ENCODE results near the gene AQP12B. TPM values are rescaled to one million over a fixed set of nuclear protein-coding genes. Genes with fewer than 3 reads are reported as not detected.

Gene AQP12B
- polyA plus RNA-seq, 1 donor from 2014 or later, result not detected

DNA sequence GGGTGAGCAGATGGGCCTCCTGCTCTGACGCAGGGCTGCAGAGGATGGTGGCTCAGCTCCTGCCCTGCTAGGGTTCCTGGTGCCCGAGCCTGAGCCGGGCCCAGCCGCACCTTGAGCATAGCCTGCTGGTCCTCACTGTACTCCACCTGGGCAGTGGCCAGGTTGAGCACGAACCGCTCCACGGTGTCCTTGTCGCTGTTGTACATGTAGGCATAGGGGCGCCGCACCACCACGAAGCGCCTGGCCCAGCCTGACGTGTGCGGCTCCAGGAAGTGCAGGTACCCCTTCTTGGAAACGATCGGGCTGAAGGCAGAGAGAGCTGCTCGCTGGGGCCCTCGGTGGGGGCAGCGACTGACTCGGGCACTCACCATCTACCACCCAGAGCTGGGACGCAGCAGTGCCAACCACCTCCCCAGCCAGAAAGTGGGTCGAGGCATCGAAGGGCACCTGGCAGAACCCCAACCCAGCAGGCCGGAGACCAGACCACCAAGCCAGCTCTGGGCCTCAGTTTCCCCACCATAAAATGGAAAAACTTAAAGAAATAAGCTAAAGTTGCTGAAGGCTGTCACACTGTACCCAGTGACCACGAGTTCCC lies 36.3 kb upstream of the AQP12B start:
- H2AFZ ChIP-seq (ENCODE audit: low read depth, low read length), result no peak overlapping the region
- H3K36me3 ChIP-seq (ENCODE audit: insufficient read depth, low read length), result no peaks in the 10 kb centered on the region
- no peak overlapping the region for H3K9ac ChIP-seq (ENCODE audit: low read length)
- no peaks in the 10 kb centered on the region for H3F3A ChIP-seq (ENCODE audit: insufficient read depth, low read length, poor library complexity, severe bottlenecking)
- H3K9me2 ChIP-seq (ENCODE audit: insufficient read depth, low read length), result no peaks in the 10 kb centered on the region
- no peaks in the 10 kb centered on the region for H3K9me3 ChIP-seq (ENCODE audit: low read length)
- H4K20me1 ChIP-seq (ENCODE audit: insufficient read depth), result no peaks in the 10 kb centered on the region
- TF ChIP-seq SMC3 (conservative IDR thresholded peaks at IDR 0.05; ENCODE audit: poor library complexity), result no peak
- TF ChIP-seq, protein P1, sequence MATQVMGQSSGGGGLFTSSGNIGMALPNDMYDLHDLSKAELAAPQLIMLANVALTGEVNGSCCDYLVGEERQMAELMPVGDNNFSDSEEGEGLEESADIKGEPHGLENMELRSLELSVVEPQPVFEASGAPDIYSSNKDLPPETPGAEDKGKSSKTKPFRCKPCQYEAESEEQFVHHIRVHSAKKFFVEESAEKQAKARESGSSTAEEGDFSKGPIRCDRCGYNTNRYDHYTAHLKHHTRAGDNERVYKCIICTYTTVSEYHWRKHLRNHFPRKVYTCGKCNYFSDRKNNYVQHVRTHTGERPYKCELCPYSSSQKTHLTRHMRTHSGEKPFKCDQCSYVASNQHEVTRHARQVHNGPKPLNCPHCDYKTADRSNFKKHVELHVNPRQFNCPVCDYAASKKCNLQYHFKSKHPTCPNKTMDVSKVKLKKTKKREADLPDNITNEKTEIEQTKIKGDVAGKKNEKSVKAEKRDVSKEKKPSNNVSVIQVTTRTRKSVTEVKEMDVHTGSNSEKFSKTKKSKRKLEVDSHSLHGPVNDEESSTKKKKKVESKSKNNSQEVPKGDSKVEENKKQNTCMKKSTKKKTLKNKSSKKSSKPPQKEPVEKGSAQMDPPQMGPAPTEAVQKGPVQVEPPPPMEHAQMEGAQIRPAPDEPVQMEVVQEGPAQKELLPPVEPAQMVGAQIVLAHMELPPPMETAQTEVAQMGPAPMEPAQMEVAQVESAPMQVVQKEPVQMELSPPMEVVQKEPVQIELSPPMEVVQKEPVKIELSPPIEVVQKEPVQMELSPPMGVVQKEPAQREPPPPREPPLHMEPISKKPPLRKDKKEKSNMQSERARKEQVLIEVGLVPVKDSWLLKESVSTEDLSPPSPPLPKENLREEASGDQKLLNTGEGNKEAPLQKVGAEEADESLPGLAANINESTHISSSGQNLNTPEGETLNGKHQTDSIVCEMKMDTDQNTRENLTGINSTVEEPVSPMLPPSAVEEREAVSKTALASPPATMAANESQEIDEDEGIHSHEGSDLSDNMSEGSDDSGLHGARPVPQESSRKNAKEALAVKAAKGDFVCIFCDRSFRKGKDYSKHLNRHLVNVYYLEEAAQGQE (IDR thresholded peaks at IDR 0.05; ENCODE audit: borderline replicate concordance), result no peak
- TF ChIP-seq EP300 (conservative IDR thresholded peaks at IDR 0.05; ENCODE audit: poor library complexity, severe bottlenecking), result no peak
- TF ChIP-seq MXI1 (conservative IDR thresholded peaks at IDR 0.05; ENCODE audit: poor library complexity, severe bottlenecking), result no peak
- TF ChIP-seq POLR2AphosphoS5 (IDR thresholded peaks at IDR 0.05), result no peak
- no peak for TF ChIP-seq RAD21 (conservative IDR thresholded peaks at IDR 0.05)
- TF ChIP-seq, protein P2, sequence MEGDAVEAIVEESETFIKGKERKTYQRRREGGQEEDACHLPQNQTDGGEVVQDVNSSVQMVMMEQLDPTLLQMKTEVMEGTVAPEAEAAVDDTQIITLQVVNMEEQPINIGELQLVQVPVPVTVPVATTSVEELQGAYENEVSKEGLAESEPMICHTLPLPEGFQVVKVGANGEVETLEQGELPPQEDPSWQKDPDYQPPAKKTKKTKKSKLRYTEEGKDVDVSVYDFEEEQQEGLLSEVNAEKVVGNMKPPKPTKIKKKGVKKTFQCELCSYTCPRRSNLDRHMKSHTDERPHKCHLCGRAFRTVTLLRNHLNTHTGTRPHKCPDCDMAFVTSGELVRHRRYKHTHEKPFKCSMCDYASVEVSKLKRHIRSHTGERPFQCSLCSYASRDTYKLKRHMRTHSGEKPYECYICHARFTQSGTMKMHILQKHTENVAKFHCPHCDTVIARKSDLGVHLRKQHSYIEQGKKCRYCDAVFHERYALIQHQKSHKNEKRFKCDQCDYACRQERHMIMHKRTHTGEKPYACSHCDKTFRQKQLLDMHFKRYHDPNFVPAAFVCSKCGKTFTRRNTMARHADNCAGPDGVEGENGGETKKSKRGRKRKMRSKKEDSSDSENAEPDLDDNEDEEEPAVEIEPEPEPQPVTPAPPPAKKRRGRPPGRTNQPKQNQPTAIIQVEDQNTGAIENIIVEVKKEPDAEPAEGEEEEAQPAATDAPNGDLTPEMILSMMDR (IDR thresholded peaks at IDR 0.05; ENCODE audit: poor library complexity, severe bottlenecking), result no peak
- no peak for TF ChIP-seq EZH2 (IDR thresholded peaks at IDR 0.05; ENCODE audit: borderline replicate concordance, insufficient read depth, low read length, poor library complexity, severe bottlenecking)
- H3K79me2 ChIP-seq (replicated peaks; ENCODE audit: insufficient read depth, low read length), result no peaks in the 10 kb centered on the region
- H3K4me3 ChIP-seq (ENCODE audit: low read length), result no peak overlapping the region
- H3K27ac ChIP-seq (ENCODE audit: low read length), result no peak overlapping the region
- H3K27me3 ChIP-seq (ENCODE audit: insufficient read depth, low read depth, low read length), result no peaks in the 10 kb centered on the region
- H3K4me2 ChIP-seq (ENCODE audit: low read length), result no peak overlapping the region

DNA sequence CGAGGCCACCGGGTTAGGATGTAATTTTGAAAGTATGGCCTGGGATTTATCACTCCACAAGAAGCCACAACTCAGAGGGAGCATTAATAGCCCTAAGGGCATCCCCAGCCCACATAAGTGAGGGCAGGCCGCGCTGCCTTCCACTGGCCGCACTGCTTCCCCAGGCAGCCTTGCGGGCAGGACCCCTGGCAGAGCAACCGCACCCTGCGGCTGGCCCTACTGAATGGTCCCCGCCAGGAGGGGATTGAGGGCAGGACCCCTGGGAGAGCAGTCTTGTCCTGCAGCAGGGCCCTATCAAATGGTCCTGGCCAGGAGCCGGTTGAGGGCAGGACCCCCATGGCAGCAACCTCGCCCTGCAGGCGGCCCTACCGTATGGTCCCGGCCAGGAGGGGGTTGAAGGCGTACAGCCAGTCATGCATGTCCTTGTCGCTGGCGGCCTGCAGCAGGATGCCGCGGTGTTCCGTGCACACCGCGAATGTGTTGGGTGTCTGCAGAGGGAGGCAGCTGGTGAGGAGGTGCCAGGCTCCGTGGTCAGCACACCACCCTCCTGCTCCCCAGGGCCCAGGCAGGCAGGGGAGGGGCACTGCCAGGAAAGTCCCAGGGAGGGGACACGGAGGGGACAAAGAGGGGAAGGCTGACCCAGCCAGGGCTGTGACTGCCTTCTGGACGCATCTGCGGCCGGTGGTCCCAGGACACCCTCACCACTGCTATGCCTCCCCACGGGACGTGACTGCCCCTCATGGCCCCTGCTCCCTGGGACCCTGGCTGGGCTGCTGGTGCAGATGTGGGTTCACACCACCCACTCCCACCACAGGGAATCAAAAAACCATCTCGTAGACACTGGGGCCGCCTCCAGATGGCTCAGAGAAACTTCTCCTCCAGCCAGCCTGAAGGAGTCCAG lies 35.2 kb upstream of the AQP12B start:
- no peaks in the 10 kb centered on the region for H3F3A ChIP-seq (ENCODE audit: insufficient read depth, low read length, poor library complexity, severe bottlenecking)
- H3K79me2 ChIP-seq (replicated peaks; ENCODE audit: insufficient read depth, low read length), result no peaks in the 10 kb centered on the region
- H3K4me2 ChIP-seq (ENCODE audit: low read length), result no peak overlapping the region
- TF ChIP-seq, protein P1 (IDR thresholded peaks at IDR 0.05; ENCODE audit: borderline replicate concordance), result no peak
- TF ChIP-seq, protein P2 (IDR thresholded peaks at IDR 0.05; ENCODE audit: poor library complexity, severe bottlenecking), result no peak
- no peak for TF ChIP-seq EP300 (conservative IDR thresholded peaks at IDR 0.05; ENCODE audit: poor library complexity, severe bottlenecking)
- TF ChIP-seq TAF1 (IDR thresholded peaks at IDR 0.05; ENCODE audit: low read depth), result no peak
- no peaks in the 10 kb centered on the region for H3K9me3 ChIP-seq (ENCODE audit: low read length)
- no peaks in the 10 kb centered on the region for H3K9me2 ChIP-seq (ENCODE audit: insufficient read depth, low read length)
- H3K27me3 ChIP-seq (ENCODE audit: insufficient read depth, low read depth, low read length), result no peaks in the 10 kb centered on the region
- no peaks in the 10 kb centered on the region for H4K20me1 ChIP-seq (ENCODE audit: insufficient read depth)
- no peaks in the 10 kb centered on the region for H3K36me3 ChIP-seq (ENCODE audit: insufficient read depth, low read length)
- no peak overlapping the region for H3K9ac ChIP-seq (ENCODE audit: low read length)
- no peak overlapping the region for H3K4me3 ChIP-seq (ENCODE audit: low read length)
- no peak overlapping the region for H2AFZ ChIP-seq (ENCODE audit: low read depth, low read length)
- H3K27ac ChIP-seq (ENCODE audit: low read length), result no peak overlapping the region
